Heart right ventricle (tissue), 16 donors: ENCODE data around the gene C2CD4C. TPM values are rescaled to one million over a fixed set of nuclear protein-coding genes. Genes with fewer than 3 reads are reported as not detected.
A peak's percentile ranks its signal among the peaks of the same experiment; 100 is the strongest.

Experiments used
- ATAC-seq, 8 donors: fragments of 200-7000 bp; cut with Tn5 transposase; one replicate each; pipeline ENCODE4 v1.9.1; 2020; ENCODE audit warnings: mild to moderate bottlenecking in 8 of 8, moderate library complexity in 8 of 8, moderate number of reproducible peaks in 1 of 8
- DNase-seq, 2 donors: peaks; one replicate each; pipeline ENCODE4 v3.0.0-alpha.2; 2020
- H3K27ac ChIP-seq, 10 donors: fragments of 200-600 bp; sonication (generic) in 2 of 10; one replicate each; pipeline versions ENCODE4 v1.5.0 to v1.8.0; 2020 to 2022; ENCODE audit warnings: mild to moderate bottlenecking in 3 of 10
- H3K27me3 ChIP-seq, 7 donors: fragments of 200-600 bp; one replicate each; pipeline ENCODE4 v1.8.0; 2021 to 2022; ENCODE audit warnings: mild to moderate bottlenecking in 2 of 7
- H3K36me3 ChIP-seq, 9 donors: fragments of 200-600 bp; sonication (generic) in 1 of 9; one replicate each; pipeline versions ENCODE4 v1.5.0 to v1.8.0; 2020 to 2022; ENCODE audit warnings: mild to moderate bottlenecking in 2 of 9
- H3K4me1 ChIP-seq, 9 donors: fragments of 200-600 bp; sonication (generic) in 1 of 9; one replicate each; pipeline versions ENCODE4 v1.5.0 to v1.8.0; 2020 to 2022; ENCODE audit warnings: mild to moderate bottlenecking in 4 of 9
- H3K4me3 ChIP-seq, 10 donors: fragments of 200-600 bp; sonication (generic) in 2 of 10; one replicate each; pipeline versions ENCODE4 v1.5.0 to v1.8.0; 2020 to 2022; ENCODE audit warnings: mild to moderate bottlenecking in 7 of 10, moderate library complexity in 2 of 10
- H3K9me3 ChIP-seq, 11 donors: fragments of 200-600 bp in 10 of 11; sonication (generic) in 2 of 11; one replicate each; pipeline versions ENCODE4 v1.5.0 to v1.8.0; 2013 to 2022; ENCODE audit warnings: mild to moderate bottlenecking in 2 of 11, control low read depth in 1 of 11, moderate library complexity in 1 of 11
- CTCF ChIP-seq, 9 donors: fragments of 200-600 bp; sonication (generic) in 2 of 9; IDR thresholded peaks; one replicate each; pipeline versions ENCODE4 v1.5.0 to v1.8.0; 2021 to 2022; ENCODE audit warnings: antibody characterized with exemption in 9 of 9, mild to moderate bottlenecking in 5 of 9, moderate library complexity in 1 of 9
- WGBS, 2 donors: extraction: QIAGEN DNeasy Blood & Tissue Kit; methylation state at CpG; one replicate each; pipeline ENCODE4 v1.1.7; 2013; ENCODE audit warnings: inconsistent platforms in 1 of 2; 5-methylcytosine and 5-hydroxymethylcytosine counted together
- intact Hi-C, 10 donors: fragments of 100-400 bp; cut with DNase I; formaldehyde crosslinking; loops; one replicate each; pipeline versions ENCODE4 v1.11.1 to v1.14.2; 2022
- polyA plus RNA-seq, 2 donors: library from polyadenylated mRNA; stranded (reverse); fragments of 200-250 nt; gene quantifications; one replicate each; pipeline ENCODE4 v1.2.3, GENCODE V29; 2013
- total RNA-seq, 10 donors: library from RNA; stranded (reverse); fragmentation: NEBNext Ultra II Directional in 3 of 10; extraction: Animal tissue kit (Norgen Biotek cat#: 25700) in 3 of 10; gene quantifications; one replicate each; pipeline versions ENCODE4 v1.2.1 to v1.2.4, GENCODE V29; 2021 to 2023
- donor health status: Arrhythmogenic right ventricular cardiomyopathy.
- donor health status: ischemic (EF 13 %, LVEDD 7.1; RV severe dilation, severe dysfunction).
- donor health status: healthy with polysubstance abuse.
- donor health status: DM: no; HTN: yes; CAD: no.
- donor health status: DM: no; HTN: no; CAD: no.
- donor health status: ischemic (EF 25% LVEDD 6.9; RV normal size, moderate dysfunction).
- donor health status: ischemic (EF 25% LVEDD 5.7; RV mildly dilated, moderate dysfunction).
- donor health status: healthy.
- donor health status: DM: yes; HTN: yes; CAD: no.
- donor health status: Ischemic cardiomyopathy.
- donor health status: ischemic (EF 35%, LVEDD 5.7; RV mildly dilated, moderate dysfunction).
- donor health status: nonischemic (EF 11% LVEDD 7.7; RV severe dilation, severe dysfunction).
- donor health status: DM: yes; HTN: yes; CAD: no.
- donor health status: PGD.
- donor health status: ischemic (EF 29% LVEDD 5.4; RV normal size, mild dysfunction).
- donor health status: nonischemic (EF 23%, LVEDD 6.1; RV moderate dilation, normal function).

C2CD4C gene
- total and polyA plus RNA-seq, 12 donors = 0.26 to 2.2 (median 0.79) TPM

- 58 to 72% methylated on average over 21 of the region's 21 CpGs for WGBS, 2 donors
- H3K4me1 ChIP-seq = peaks cover 0 to 28% (median 18%) of the 10 kb centered on the region in 9 donors
- no peaks in the 10 kb centered on the region for H3K9me3 ChIP-seq
- no peak for DNase-seq
- TF ChIP-seq CTCF (IDR thresholded peaks at IDR 0.05) = no peak
- H3K36me3 ChIP-seq = no peaks in the 10 kb centered on the region
- H3K4me3 ChIP-seq = no peak overlapping the region
- no peak overlapping the region for H3K27ac ChIP-seq
- ATAC-seq = no peak
- H3K27me3 ChIP-seq = peaks cover 10 to 63% (median 57%) of the 10 kb centered on the region in 7 donors
- intact Hi-C loops = no loop called here
Observed at GRCh38 chr19:410243-410781, 1.4 kb upstream of the C2CD4C start.

GRCh38 chr19:409516-410242 lies 732 bp upstream of the C2CD4C start:
- intact Hi-C loops = no loop called here
- H3K36me3 ChIP-seq = no peaks in the 10 kb centered on the region
- no peak for ATAC-seq
- TF ChIP-seq CTCF (IDR thresholded peaks at IDR 0.05) = no peak
- 7 to 9% methylated on average over 23 of the region's 23 CpGs for WGBS, 2 donors
- H3K27ac ChIP-seq = no peak overlapping the region
- H3K9me3 ChIP-seq = no peaks in the 10 kb centered on the region
- DNase-seq = no peak
- H3K27me3 ChIP-seq = peaks cover 10 to 66% (median 57%) of the 10 kb centered on the region in 7 donors
- H3K4me1 ChIP-seq = peaks cover 0 to 28% (median 18%) of the 10 kb centered on the region in 9 donors
- peak overlapping the region; percentile 48 to 68 (median 60) for H3K4me3 ChIP-seq

- peak overlapping the region in 5 of 10 donors; percentile 25 to 70 (median 48) for H3K27ac ChIP-seq
- H3K9me3 ChIP-seq = no peaks in the 10 kb centered on the region
- peak in 3 of 8 donors; percentile 5 to 61 (median 16) for ATAC-seq
- WGBS, 2 donors = 0 to 1% methylated on average over 21 to 30 of the region's 30 CpGs
- no peak for DNase-seq
- peaks cover 10 to 68% (median 61%) of the 10 kb centered on the region in 7 donors for H3K27me3 ChIP-seq
- peak overlapping the region; percentile 48 to 68 (median 60) for H3K4me3 ChIP-seq
- no peaks in the 10 kb centered on the region for H3K36me3 ChIP-seq
- no peak for TF ChIP-seq CTCF (IDR thresholded peaks at IDR 0.05)
- peaks cover 0 to 28% (median 18%) of the 10 kb centered on the region in 9 donors for H3K4me1 ChIP-seq
- intact Hi-C loops = no loop called here
Observed at GRCh38 chr19:408441-408901, 476 bp downstream of the C2CD4C start.

GRCh38 chr19:407511-408440 lies 1.2 kb downstream of the C2CD4C start:
- no peak for TF ChIP-seq CTCF (IDR thresholded peaks at IDR 0.05)
- no peaks in the 10 kb centered on the region for H3K9me3 ChIP-seq
- H3K36me3 ChIP-seq = no peaks in the 10 kb centered on the region
- DNase-seq (no peak), ATAC-seq (peak in 1 of 8 donors; percentile 10)
- H3K4me1 ChIP-seq = peaks cover 0 to 28% (median 18%) of the 10 kb centered on the region in 9 donors
- 75 to 76% methylated on average over 67 to 70 of the region's 70 CpGs for WGBS, 2 donors
- H3K27ac ChIP-seq = no peak overlapping the region
- H3K27me3 ChIP-seq = peaks cover 10 to 72% (median 65%) of the 10 kb centered on the region in 7 donors
- H3K4me3 ChIP-seq = peak overlapping the region in 8 of 10 donors; percentile 48 to 68 (median 60)
- intact Hi-C loops = no loop called here
